ENCODE results near the gene BRD8.
A peak's percentile ranks its signal among the peaks of the same experiment; 100 is the strongest.

Gene BRD8, protein sequence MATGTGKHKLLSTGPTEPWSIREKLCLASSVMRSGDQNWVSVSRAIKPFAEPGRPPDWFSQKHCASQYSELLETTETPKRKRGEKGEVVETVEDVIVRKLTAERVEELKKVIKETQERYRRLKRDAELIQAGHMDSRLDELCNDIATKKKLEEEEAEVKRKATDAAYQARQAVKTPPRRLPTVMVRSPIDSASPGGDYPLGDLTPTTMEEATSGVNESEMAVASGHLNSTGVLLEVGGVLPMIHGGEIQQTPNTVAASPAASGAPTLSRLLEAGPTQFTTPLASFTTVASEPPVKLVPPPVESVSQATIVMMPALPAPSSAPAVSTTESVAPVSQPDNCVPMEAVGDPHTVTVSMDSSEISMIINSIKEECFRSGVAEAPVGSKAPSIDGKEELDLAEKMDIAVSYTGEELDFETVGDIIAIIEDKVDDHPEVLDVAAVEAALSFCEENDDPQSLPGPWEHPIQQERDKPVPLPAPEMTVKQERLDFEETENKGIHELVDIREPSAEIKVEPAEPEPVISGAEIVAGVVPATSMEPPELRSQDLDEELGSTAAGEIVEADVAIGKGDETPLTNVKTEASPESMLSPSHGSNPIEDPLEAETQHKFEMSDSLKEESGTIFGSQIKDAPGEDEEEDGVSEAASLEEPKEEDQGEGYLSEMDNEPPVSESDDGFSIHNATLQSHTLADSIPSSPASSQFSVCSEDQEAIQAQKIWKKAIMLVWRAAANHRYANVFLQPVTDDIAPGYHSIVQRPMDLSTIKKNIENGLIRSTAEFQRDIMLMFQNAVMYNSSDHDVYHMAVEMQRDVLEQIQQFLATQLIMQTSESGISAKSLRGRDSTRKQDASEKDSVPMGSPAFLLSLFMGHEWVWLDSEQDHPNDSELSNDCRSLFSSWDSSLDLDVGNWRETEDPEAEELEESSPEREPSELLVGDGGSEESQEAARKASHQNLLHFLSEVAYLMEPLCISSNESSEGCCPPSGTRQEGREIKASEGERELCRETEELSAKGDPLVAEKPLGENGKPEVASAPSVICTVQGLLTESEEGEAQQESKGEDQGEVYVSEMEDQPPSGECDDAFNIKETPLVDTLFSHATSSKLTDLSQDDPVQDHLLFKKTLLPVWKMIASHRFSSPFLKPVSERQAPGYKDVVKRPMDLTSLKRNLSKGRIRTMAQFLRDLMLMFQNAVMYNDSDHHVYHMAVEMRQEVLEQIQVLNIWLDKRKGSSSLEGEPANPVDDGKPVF

DNA sequence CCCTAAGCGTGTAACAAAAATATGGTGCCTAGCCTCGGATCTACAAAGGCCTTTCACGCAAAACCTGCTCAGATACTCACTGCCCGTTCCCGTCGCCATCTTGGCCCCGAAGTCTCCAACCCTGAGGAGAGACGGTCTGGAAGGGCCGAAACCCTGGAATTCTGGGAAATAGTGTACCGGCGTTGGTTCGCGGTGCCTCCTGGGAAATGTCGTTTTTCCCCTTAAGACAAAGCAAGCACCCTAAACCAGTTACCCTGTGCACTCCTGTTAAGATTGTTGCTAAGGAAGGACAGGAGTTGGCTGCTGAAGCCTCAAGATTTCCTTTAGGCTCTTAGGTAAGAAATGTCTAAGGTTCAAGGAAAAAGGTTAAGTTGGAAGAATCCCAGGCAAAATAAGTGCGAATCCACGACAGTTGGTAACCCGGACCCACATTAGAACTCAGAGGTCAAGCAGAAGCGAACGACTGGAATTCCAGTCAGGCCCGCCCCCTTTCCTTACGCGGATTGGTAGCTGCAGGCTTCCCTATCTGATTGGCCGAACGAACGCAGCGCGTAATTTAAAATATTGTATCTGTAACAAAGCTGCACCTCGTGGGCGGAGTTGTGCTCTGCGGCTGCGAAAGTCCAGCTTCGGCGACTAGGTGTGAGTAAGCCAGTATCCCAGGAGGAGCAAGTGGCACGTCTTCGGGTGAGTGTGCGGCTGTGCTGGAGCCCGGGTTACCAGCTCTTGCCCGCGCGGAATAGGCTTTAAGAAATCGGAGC lies at the start of gene BRD8, which contains the start of gene KIF20A:
BRD8 (minus strand) TSS at position 115 of the 761 bp plus-strand sequence; CDS start at position 99, 16 bp downstream.
KIF20A (plus strand) TSS at position 597 of the 761 bp plus-strand sequence. CDS start 569 bp downstream, outside the sequence.
- H3K4me3 ChIP-seq (ENCODE audit: low read depth, low read length): peak within 1 kb of the TSS; percentile 84
- TF ChIP-seq, protein P1, sequence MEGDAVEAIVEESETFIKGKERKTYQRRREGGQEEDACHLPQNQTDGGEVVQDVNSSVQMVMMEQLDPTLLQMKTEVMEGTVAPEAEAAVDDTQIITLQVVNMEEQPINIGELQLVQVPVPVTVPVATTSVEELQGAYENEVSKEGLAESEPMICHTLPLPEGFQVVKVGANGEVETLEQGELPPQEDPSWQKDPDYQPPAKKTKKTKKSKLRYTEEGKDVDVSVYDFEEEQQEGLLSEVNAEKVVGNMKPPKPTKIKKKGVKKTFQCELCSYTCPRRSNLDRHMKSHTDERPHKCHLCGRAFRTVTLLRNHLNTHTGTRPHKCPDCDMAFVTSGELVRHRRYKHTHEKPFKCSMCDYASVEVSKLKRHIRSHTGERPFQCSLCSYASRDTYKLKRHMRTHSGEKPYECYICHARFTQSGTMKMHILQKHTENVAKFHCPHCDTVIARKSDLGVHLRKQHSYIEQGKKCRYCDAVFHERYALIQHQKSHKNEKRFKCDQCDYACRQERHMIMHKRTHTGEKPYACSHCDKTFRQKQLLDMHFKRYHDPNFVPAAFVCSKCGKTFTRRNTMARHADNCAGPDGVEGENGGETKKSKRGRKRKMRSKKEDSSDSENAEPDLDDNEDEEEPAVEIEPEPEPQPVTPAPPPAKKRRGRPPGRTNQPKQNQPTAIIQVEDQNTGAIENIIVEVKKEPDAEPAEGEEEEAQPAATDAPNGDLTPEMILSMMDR (IDR thresholded peaks at IDR 0.05; ENCODE audit: control insufficient read depth, extremely low read depth, insufficient read depth): no peak
- DNase-seq (ENCODE audit: low read depth): peak; percentile 94

DNA sequence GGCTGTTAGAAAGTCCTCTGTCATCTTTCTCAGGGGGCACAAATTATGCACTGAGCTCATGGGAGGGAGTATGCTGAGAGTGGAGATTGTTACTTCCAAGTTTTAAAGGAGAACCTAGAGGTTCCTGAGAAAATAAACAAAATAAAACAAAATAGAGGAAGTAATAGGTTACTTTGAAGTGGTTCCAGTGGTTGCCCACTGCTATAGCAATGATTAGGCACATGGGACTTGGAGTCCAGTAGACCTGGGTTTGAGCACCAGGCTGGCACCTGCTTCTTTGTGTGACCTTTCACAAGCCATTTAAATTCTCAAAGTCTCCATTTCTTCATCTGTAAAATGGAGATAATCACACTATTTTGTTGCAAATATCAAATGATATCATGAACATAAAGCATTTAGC lies 48.5 kb upstream of the BRD8 start:
- no peak for DNase-seq (ENCODE audit: low read depth)
- TF ChIP-seq, protein P1 (IDR thresholded peaks at IDR 0.05; ENCODE audit: control insufficient read depth, extremely low read depth, insufficient read depth): no peak

DNA sequence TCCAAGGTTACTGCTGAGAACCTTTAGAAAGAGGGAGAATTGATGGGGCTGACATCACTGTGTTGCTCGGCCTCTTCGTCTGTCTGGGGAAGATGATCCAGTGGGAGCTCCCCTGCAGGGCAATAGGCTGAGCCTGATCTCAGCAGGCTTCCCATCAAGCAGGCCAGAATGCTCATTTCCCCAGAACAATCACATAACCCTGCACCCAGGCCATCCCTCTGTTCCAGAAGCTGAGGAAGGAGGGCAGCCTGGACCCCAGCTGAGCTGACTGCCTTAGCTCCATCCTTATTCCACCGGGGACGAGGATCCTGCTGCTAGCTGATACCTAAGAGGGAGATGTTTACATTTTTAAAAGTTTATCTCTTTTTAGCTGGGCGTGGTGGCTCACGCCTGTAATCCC lies 46.3 kb upstream of the BRD8 start:
- H3K4me3 ChIP-seq (ENCODE audit: low read depth, low read length): no peak overlapping the region
- TF ChIP-seq, protein P1 (IDR thresholded peaks at IDR 0.05; ENCODE audit: control insufficient read depth, extremely low read depth, insufficient read depth): no peak
- no peak for DNase-seq (ENCODE audit: low read depth)

More for the DNA sequence above, 48.5 kb upstream of the BRD8 start:
- H3K4me3 ChIP-seq (ENCODE audit: low read depth, low read length): no peak overlapping the region

DNA sequence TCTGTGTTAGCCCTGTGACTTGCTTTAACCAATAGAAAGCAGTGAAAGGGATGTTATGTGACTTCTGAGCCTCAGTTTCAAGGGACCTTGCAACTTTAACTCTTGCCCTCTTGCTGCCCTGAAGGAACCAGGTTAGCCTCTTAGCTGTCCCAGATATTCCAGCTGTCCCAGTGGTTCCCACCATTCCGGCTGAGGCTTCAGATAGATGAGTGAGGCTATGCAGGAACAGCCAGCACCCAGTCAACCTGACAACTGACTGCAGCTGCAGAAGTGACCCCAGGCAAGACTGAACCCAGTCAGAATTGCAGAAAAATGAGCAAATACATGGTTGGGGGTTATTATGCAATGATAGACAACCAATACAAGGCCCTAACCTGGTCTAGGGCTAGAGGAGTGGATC lies 45.1 kb upstream of the BRD8 start:
- no peak for DNase-seq (ENCODE audit: low read depth)
- TF ChIP-seq, protein P1 (IDR thresholded peaks at IDR 0.05; ENCODE audit: control insufficient read depth, extremely low read depth, insufficient read depth): no peak
- no peak overlapping the region for H3K4me3 ChIP-seq (ENCODE audit: low read depth, low read length)

DNA sequence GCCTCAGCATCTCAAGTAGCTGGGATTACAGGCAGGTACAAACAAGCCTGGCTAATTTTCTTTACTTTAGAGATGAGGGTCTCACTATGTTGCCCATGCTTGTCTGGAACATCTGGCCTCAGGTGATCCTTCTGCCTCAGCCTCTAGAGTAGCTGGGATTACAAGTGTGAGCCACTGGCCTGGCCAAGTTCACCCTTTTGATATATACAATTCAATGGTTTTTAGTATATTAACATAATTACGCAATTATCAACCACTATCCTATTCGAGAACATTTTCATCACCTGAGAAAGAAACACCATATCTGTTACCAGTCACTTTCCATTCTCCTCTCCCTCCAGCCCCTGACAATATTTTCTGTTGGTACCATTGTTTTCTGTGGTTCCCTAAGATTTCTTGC lies 38.4 kb upstream of the BRD8 start:
- TF ChIP-seq, protein P1 (IDR thresholded peaks at IDR 0.05; ENCODE audit: control insufficient read depth, extremely low read depth, insufficient read depth): no peak
- no peak for DNase-seq (ENCODE audit: low read depth)

More for the DNA sequence above, 38.4 kb upstream of the BRD8 start:
- no peak overlapping the region for H3K4me3 ChIP-seq (ENCODE audit: low read depth, low read length)
